Smooth muscle cell (in vitro differentiated cells): ENCODE data around the gene FCRL1. TPM values are rescaled to one million over a fixed set of nuclear protein-coding genes. Genes with fewer than 3 reads are reported as not detected.

Experiments used
- DNase-seq: peaks from one replicate; lab custom pipeline; 2025; ENCODE audit not compliant: unreplicated experiment; lab: John Stamatoyannopoulos, UW
- H2AFZ ChIP-seq: fragments of 200-600 bp; sonication (generic); 2 replicates; pipeline ENCODE4 v1.6.0; 2016; ENCODE audit warnings: antibody characterized with exemption, low read depth, mild to moderate bottlenecking
- H3F3A ChIP-seq: fragments of 200-600 bp; sonication (generic); 2 replicates; pipeline ENCODE4 v1.6.0; 2017; ENCODE audit warnings: antibody characterized with exemption, low read depth
- H3K27ac ChIP-seq: fragments of 200-600 bp; sonication (generic); 2 replicates; pipeline ENCODE4 v1.5.1; 2016; ENCODE audit warnings: low read depth, mild to moderate bottlenecking
- H3K27me3 ChIP-seq: fragments of 200-600 bp; sonication (generic); 2 replicates; pipeline ENCODE4 v1.6.1; 2016; ENCODE audit warnings: low read depth, mild to moderate bottlenecking
- H3K36me3 ChIP-seq: fragments of 200-600 bp; sonication (generic); 2 replicates; pipeline ENCODE4 v1.5.1; 2016; ENCODE audit warnings: low read depth
- H3K4me1 ChIP-seq: fragments of 200-600 bp; sonication (generic); 2 replicates; pipeline ENCODE4 v1.5.1; 2016; ENCODE audit warnings: low read depth
- H3K4me2 ChIP-seq: fragments of 200-600 bp; sonication (generic); 2 replicates; pipeline ENCODE4 v1.6.0; 2016; ENCODE audit warnings: mild to moderate bottlenecking
- H3K4me3 ChIP-seq: fragments of 200-600 bp; sonication (generic); 2 replicates; pipeline ENCODE4 v1.5.1; 2016; ENCODE audit warnings: mild to moderate bottlenecking
- H3K79me2 ChIP-seq: fragments of 200-600 bp; sonication (generic); 2 replicates; pipeline ENCODE4 v1.6.0; 2016; ENCODE audit warnings: low read depth, mild to moderate bottlenecking
- H3K9ac ChIP-seq: fragments of 200-600 bp; sonication (generic); 2 replicates; pipeline ENCODE4 v1.6.0; 2016; ENCODE audit warnings: low read depth
- H3K9me3 ChIP-seq: fragments of 200-600 bp; sonication (generic); replicated peaks from 2 replicates; pipeline ENCODE4 v1.5.1; 2016; ENCODE audit warnings: low read depth
- H4K20me1 ChIP-seq: fragments of 200-600 bp; sonication (generic); 2 replicates; pipeline ENCODE4 v1.6.0; 2016; ENCODE audit warnings: low read depth
- CTCF ChIP-seq: fragments of 200-600 bp; sonication (generic); IDR thresholded peaks from 2 replicates; pipeline ENCODE4 v1.5.1; 2017; ENCODE audit warnings: borderline replicate concordance, mild to moderate bottlenecking, antibody characterized with exemption; ENCODE audit not compliant: insufficient read depth, poor library complexity, severe bottlenecking
- WGBS: methylation state at CpG from one replicate; pipeline ENCODE4 v1.1.7; 2016; ENCODE audit warnings: low lambda C conversion rate; 5-methylcytosine and 5-hydroxymethylcytosine counted together
- polyA plus RNA-seq: library from polyadenylated mRNA; unstranded; fragments of >200 nt; fragmentation: Nextera tagmentation; extraction: Ambion mirVana; gene quantifications from 2 replicates; pipeline ENCODE4 v1.2.1, GENCODE V29; 2016
- total RNA-seq: library from RNA; depleted of rRNA; stranded (reverse); fragments of >200 nt; gene quantifications from 2 replicates; pipeline ENCODE4 v1.2.3, GENCODE V29; 2014

The FCRL1 gene
- total and polyA plus RNA-seq, 2 experiments from 2014 or later: not detected

GRCh38 chr1:157798211-157798610, 21.7 kb downstream of the FCRL1 start:
- no peaks in the 10 kb centered on the region for H3K4me1 ChIP-seq
- H3K36me3 ChIP-seq: no peaks in the 10 kb centered on the region
- H3K4me2 ChIP-seq: no peak overlapping the region
- no peaks in the 10 kb centered on the region for H3K9me3 ChIP-seq
- H3F3A ChIP-seq: no peaks in the 10 kb centered on the region
- no peaks in the 10 kb centered on the region for H4K20me1 ChIP-seq
- no peak overlapping the region for H3K4me3 ChIP-seq
- H3K79me2 ChIP-seq: no peaks in the 10 kb centered on the region
- TF ChIP-seq CTCF: no peak
- H3K27ac ChIP-seq: no peak overlapping the region
- no peak for DNase-seq
- 92% methylated on average over 5 of the region's 5 CpGs for WGBS
- no peak overlapping the region for H2AFZ ChIP-seq
- H3K27me3 ChIP-seq: no peaks in the 10 kb centered on the region
- no peak overlapping the region for H3K9ac ChIP-seq

- no peak for DNase-seq
- TF ChIP-seq CTCF: no peak
- Histone ChIP-seq H3F3A (no peaks in the 10 kb centered on the region), H3K9ac (no peak overlapping the region), H3K4me1 (no peaks in the 10 kb centered on the region), H3K36me3 (no peaks in the 10 kb centered on the region), H3K4me3 (no peak overlapping the region), H3K27me3 (no peaks in the 10 kb centered on the region), H3K79me2 (no peaks in the 10 kb centered on the region), H4K20me1 (no peaks in the 10 kb centered on the region), H3K27ac (no peak overlapping the region), H3K4me2 (no peak overlapping the region), H2AFZ (no peak overlapping the region), H3K9me3 (no peaks in the 10 kb centered on the region)
- 39% methylated on average over 1 of the region's 1 CpG for WGBS
Measured at GRCh38 chr1:157785248-157785647, 34.7 kb downstream of the FCRL1 start.

- Histone ChIP-seq H3K4me1 (no peaks in the 10 kb centered on the region), H3K9ac (no peak overlapping the region), H3F3A (no peaks in the 10 kb centered on the region), H3K27me3 (no peaks in the 10 kb centered on the region), H3K4me2 (no peak overlapping the region), H3K36me3 (no peaks in the 10 kb centered on the region), H2AFZ (no peak overlapping the region), H4K20me1 (no peaks in the 10 kb centered on the region), H3K9me3 (no peaks in the 10 kb centered on the region), H3K4me3 (no peak overlapping the region), H3K27ac (no peak overlapping the region), H3K79me2 (no peaks in the 10 kb centered on the region)
- DNase-seq: no peak
- no peak for TF ChIP-seq CTCF
- 86% methylated on average over 3 of the region's 3 CpGs for WGBS
Measured at GRCh38 chr1:157784801-157785200, 35.1 kb downstream of the FCRL1 start.

GRCh38 chr1:157782931-157783330, 37.0 kb downstream of the FCRL1 start:
- no peaks in the 10 kb centered on the region for H4K20me1 ChIP-seq
- no peaks in the 10 kb centered on the region for H3K27me3 ChIP-seq
- H3F3A ChIP-seq: no peaks in the 10 kb centered on the region
- no peaks in the 10 kb centered on the region for H3K79me2 ChIP-seq
- H2AFZ ChIP-seq: no peak overlapping the region
- no peak overlapping the region for H3K9ac ChIP-seq
- H3K27ac ChIP-seq: no peak overlapping the region
- no peak overlapping the region for H3K4me3 ChIP-seq
- DNase-seq: no peak
- WGBS: 100% methylated on average over 1 of the region's 1 CpG
- no peak overlapping the region for H3K4me2 ChIP-seq
- no peaks in the 10 kb centered on the region for H3K4me1 ChIP-seq
- TF ChIP-seq CTCF: no peak
- no peaks in the 10 kb centered on the region for H3K36me3 ChIP-seq
- H3K9me3 ChIP-seq: no peaks in the 10 kb centered on the region
